ENCODE measurements around the gene MTCH1.

Gene MTCH1

GRCh38 chr6:36985808-36986703, at the start of gene MTCH1:
Gene MTCH1, minus strand, starts transcription at chr6:36986196. Its CDS starts 23 bp downstream, at chr6:36986173.
- peak; percentile 76 for DNase-seq

- no peak for DNase-seq
These were observed 48.1 kb upstream of the MTCH1 start for GRCh38 chr6:37033819-37034795.

GRCh38 chr6:37033255-37033654, 47.3 kb upstream of the MTCH1 start:
- peak; percentile 52 for DNase-seq

GRCh38 chr6:37032239-37032638, 46.2 kb upstream of the MTCH1 start:
- DNase-seq, result no peak

- no peak for DNase-seq
These were observed 44.6 kb upstream of the MTCH1 start for GRCh38 chr6:37030599-37030998.

- peak; percentile 74 for DNase-seq
These were observed 43.4 kb upstream of the MTCH1 start for GRCh38 chr6:37029249-37029971.

- DNase-seq, result no peak
These were observed 41.9 kb upstream of the MTCH1 start for GRCh38 chr6:37027811-37028469.

- no peak for DNase-seq
These were observed 41.2 kb upstream of the MTCH1 start for GRCh38 chr6:37027036-37027720.

GRCh38 chr6:37025621-37026466, 39.8 kb upstream of the MTCH1 start:
- DNase-seq, result no peak

- peak; percentile 77 for DNase-seq
These were observed 38.8 kb upstream of the MTCH1 start for GRCh38 chr6:37024656-37025337.

- peak; percentile 64 for DNase-seq
These were observed 36.3 kb upstream of the MTCH1 start for GRCh38 chr6:37022135-37022863.

- DNase-seq, result peak; percentile 80
These were observed 35.5 kb upstream of the MTCH1 start for GRCh38 chr6:37021356-37022129.

GRCh38 chr6:37020812-37021211, 34.8 kb upstream of the MTCH1 start:
- DNase-seq, result no peak

GRCh38 chr6:37020381-37020780, 34.4 kb upstream of the MTCH1 start:
- no peak for DNase-seq

- no peak for DNase-seq
These were observed 33.1 kb upstream of the MTCH1 start for GRCh38 chr6:37019065-37019450.

- peak; percentile 84 for DNase-seq
These were observed 32.4 kb upstream of the MTCH1 start for GRCh38 chr6:37018198-37019064.

- DNase-seq, result no peak
These were observed 31.7 kb upstream of the MTCH1 start for GRCh38 chr6:37017606-37018197.
